GM19372 (cell line): ENCODE data around the gene CMIP.
"Not testable (repeated sequence)": the region's sequence is repeated elsewhere in the genome, so short reads cannot be mapped to it uniquely, and the experiment has no call there.

ENCODE experiments used
- ATAC-seq: cut with Tn5 transposase; IDR thresholded peaks from one replicate; pipeline ENCODE4 v1.9.1; 2021; ENCODE audit warnings: mild to moderate bottlenecking, low read depth, moderate library complexity; ENCODE audit not compliant: unreplicated experiment

Gene CMIP

GRCh38 chr16:81688839-81689238, 244.2 kb downstream of the CMIP start:
- not testable (repeated sequence) for ATAC-seq

- ATAC-seq: no peak
These were observed 247.4 kb downstream of the CMIP start for GRCh38 chr16:81692021-81692420.

- no peak for ATAC-seq
These were observed 248.0 kb downstream of the CMIP start for GRCh38 chr16:81692571-81692970.

GRCh38 chr16:81693041-81693743, 248.6 kb downstream of the CMIP start:
- ATAC-seq: no peak

GRCh38 chr16:81693744-81694303, 249.2 kb downstream of the CMIP start:
- ATAC-seq: no peak

GRCh38 chr16:81694494-81695280, 250.1 kb downstream of the CMIP start:
- no peak for ATAC-seq

- ATAC-seq: no peak
These were observed 250.9 kb downstream of the CMIP start for GRCh38 chr16:81695321-81696165.

GRCh38 chr16:81696166-81696960, 251.8 kb downstream of the CMIP start:
- ATAC-seq: no peak

- no peak for ATAC-seq
These were observed 252.5 kb downstream of the CMIP start for GRCh38 chr16:81696961-81697615.

GRCh38 chr16:81697616-81698309, 253.2 kb downstream of the CMIP start:
- no peak for ATAC-seq

- ATAC-seq: no peak
These were observed 253.7 kb downstream of the CMIP start for GRCh38 chr16:81698310-81698641.

- no peak for ATAC-seq
These were observed 255.0 kb downstream of the CMIP start for GRCh38 chr16:81699596-81699995.

GRCh38 chr16:81700071-81700779, 255.6 kb downstream of the CMIP start:
- no peak for ATAC-seq

GRCh38 chr16:81700780-81701165, 256.2 kb downstream of the CMIP start:
- ATAC-seq: no peak

- no peak for ATAC-seq
These were observed 256.8 kb downstream of the CMIP start for GRCh38 chr16:81701296-81701970.

- ATAC-seq: no peak
These were observed 257.9 kb downstream of the CMIP start for GRCh38 chr16:81702506-81702905.

- ATAC-seq: no peak
These were observed 258.9 kb downstream of the CMIP start for GRCh38 chr16:81703177-81704155.
